ENCODE data around the gene KLHL2. TPM values are rescaled to one million over a fixed set of nuclear protein-coding genes. Genes with fewer than 3 reads are reported as not detected.

The KLHL2 gene
- total RNA-seq, 2 donors from 2014 or later, result 8.9 to 12.8 TPM

- no peak for DNase-seq
- ATAC-seq, result no peak
- intact Hi-C loops (cut with DNase I, micrococcal nuclease), result no loop called here
Observed at GRCh38 chr4:165370530-165370929, 163.2 kb downstream of the KLHL2 start.

Other genes starting within 250 kb of the KLHL2 start
- under 1 TPM in 1 of 2 donors, not detected in 1; 0.20 TPM for gene TRIM61, start 229.9 kb upstream of the KLHL2 start, total RNA-seq
- not detected for gene TRIM60, start 175.6 kb upstream of the KLHL2 start, total RNA-seq
- not detected for gene TRIM75, start 153.7 kb upstream of the KLHL2 start, total RNA-seq
- 10 to 100 TPM; 19.4 TPM for gene TMEM192, start 94.7 kb upstream of the KLHL2 start, total RNA-seq
- 100 to 1,000 TPM in 1 of 2 donors, 10 to 100 TPM in 1; 98.7 to 195 TPM for gene MSMO1, start 120.1 kb downstream of the KLHL2 start, total RNA-seq
- 10 to 100 TPM; 24.8 to 43.8 TPM for gene CPE, start 171.4 kb downstream of the KLHL2 start, total RNA-seq